OCI-LY3 (cell line): ENCODE measurements around the gene AP1G1.

ENCODE experiments used
- H2AFZ ChIP-seq: fragments of 200-600, 300-600 bp; shearing (Covaris generic); 2 replicates; pipeline ENCODE4 v1.6.0; 2014; ENCODE audit warnings: antibody characterized with exemption, low read depth, low read length
- H3K27ac ChIP-seq: fragments of 200-600, 300-600 bp; sonication (generic); 2 replicates; pipeline ENCODE4 v1.5.1; 2014; ENCODE audit warnings: mild to moderate bottlenecking, low read length, moderate library complexity, mixed read lengths
- H3K27me3 ChIP-seq: fragments of 200-600, 300-600 bp; sonication (generic); 2 replicates; pipeline ENCODE4 v1.6.1; 2014; ENCODE audit warnings: low read depth, low read length, mixed read lengths
- H3K36me3 ChIP-seq: fragments of 200-600, 300-600 bp; sonication (generic); replicated peaks from 2 replicates; pipeline ENCODE3; 2014; ENCODE audit warnings: low read depth, low read length, mixed read lengths
- H3K4me1 ChIP-seq: fragments of 300-600, 200-600 bp; sonication (generic); 2 replicates; pipeline ENCODE4 v1.6.1; 2014; ENCODE audit warnings: low read length, mixed read lengths
- H3K4me2 ChIP-seq: fragments of 200-600, 300-600 bp; sonication (generic); 2 replicates; pipeline ENCODE4 v1.6.1; 2014; ENCODE audit warnings: low read length, mixed read lengths
- H3K4me3 ChIP-seq: fragments of 300-600, 200-600 bp; sonication (generic); 2 replicates; pipeline ENCODE4 v1.5.1; 2014; ENCODE audit warnings: antibody characterized with exemption, mild to moderate bottlenecking, low read length, moderate library complexity
- H3K79me2 ChIP-seq: fragments of 300-600, 200-600 bp; shearing (Covaris generic); 2 replicates; pipeline ENCODE4 v1.6.1; 2014; ENCODE audit warnings: mild to moderate bottlenecking, low read length, mixed read lengths
- H3K9ac ChIP-seq: fragments of 300-600, 200-600 bp; shearing (Covaris generic); 2 replicates; pipeline ENCODE4 v1.6.0; 2014; ENCODE audit warnings: mild to moderate bottlenecking, low read length, moderate library complexity
- H3K9me3 ChIP-seq: fragments of 200-600, 300-600 bp; shearing (Covaris generic); 2 replicates; pipeline ENCODE4 v1.6.1; 2014; ENCODE audit warnings: low read length, mixed read lengths; ENCODE audit not compliant: insufficient read depth
- H4K20me1 ChIP-seq: fragments of 200-600, 300-600 bp; sonication (generic); 2 replicates; pipeline ENCODE4 v1.6.1; 2016; ENCODE audit warnings: low read length, mixed read lengths; ENCODE audit not compliant: insufficient read depth
- EZH2phosphoT487 ChIP-seq: fragments of 200-600 bp; shearing (Covaris generic); IDR thresholded peaks from 2 replicates; pipeline ENCODE4 v1.6.1; 2018; ENCODE audit warnings: antibody characterized with exemption, mixed run types, low read depth
- TF ChIP-seq, protein P1 (sequence below): fragments of 200-600, 300-600 bp; sonication (generic); IDR thresholded peaks from 2 replicates; pipeline ENCODE4 v1.5.1; 2014; ENCODE audit warnings: antibody characterized with exemption, low read length, low read depth

Gene AP1G1

DNA sequence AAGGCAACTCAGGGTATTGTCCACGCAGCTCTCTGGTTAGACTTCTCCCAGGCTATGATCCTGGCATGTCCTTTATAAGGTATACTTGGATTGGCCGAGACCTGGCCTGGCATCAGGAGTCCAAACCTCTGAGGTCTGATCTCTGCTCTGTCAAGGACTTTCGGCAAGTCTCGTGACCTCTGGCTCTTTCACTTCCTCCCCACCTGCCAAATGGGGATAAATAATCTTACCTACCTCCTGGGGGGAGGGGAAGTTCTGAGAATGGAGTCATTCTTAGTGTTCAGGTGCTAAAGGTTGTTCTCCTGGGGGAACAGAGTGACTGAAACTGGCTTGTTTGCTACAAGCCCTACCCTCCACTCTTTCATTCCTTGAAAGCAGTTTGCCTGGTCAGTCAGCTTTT, 44.8 kb upstream of the AP1G1 start:
- peaks cover 38% of the 10 kb centered on the region for H3K4me1 ChIP-seq
- peaks cover 56% of the 10 kb centered on the region for H3K36me3 ChIP-seq
- H2AFZ ChIP-seq: no peak overlapping the region
- peaks cover 46% of the 10 kb centered on the region for H3K79me2 ChIP-seq
- no peak for TF ChIP-seq EZH2phosphoT487
- TF ChIP-seq, protein P1, sequence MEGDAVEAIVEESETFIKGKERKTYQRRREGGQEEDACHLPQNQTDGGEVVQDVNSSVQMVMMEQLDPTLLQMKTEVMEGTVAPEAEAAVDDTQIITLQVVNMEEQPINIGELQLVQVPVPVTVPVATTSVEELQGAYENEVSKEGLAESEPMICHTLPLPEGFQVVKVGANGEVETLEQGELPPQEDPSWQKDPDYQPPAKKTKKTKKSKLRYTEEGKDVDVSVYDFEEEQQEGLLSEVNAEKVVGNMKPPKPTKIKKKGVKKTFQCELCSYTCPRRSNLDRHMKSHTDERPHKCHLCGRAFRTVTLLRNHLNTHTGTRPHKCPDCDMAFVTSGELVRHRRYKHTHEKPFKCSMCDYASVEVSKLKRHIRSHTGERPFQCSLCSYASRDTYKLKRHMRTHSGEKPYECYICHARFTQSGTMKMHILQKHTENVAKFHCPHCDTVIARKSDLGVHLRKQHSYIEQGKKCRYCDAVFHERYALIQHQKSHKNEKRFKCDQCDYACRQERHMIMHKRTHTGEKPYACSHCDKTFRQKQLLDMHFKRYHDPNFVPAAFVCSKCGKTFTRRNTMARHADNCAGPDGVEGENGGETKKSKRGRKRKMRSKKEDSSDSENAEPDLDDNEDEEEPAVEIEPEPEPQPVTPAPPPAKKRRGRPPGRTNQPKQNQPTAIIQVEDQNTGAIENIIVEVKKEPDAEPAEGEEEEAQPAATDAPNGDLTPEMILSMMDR: no peak
- no peaks in the 10 kb centered on the region for H3K27me3 ChIP-seq
- H3K27ac ChIP-seq: peak overlapping the region; percentile 88
- peak overlapping the region; percentile 66 for H3K9ac ChIP-seq
- no peaks in the 10 kb centered on the region for H3K9me3 ChIP-seq
- peaks cover 40% of the 10 kb centered on the region for H4K20me1 ChIP-seq
- peak overlapping the region; percentile 74 for H3K4me3 ChIP-seq
- peak overlapping the region; percentile 99 for H3K4me2 ChIP-seq

DNA sequence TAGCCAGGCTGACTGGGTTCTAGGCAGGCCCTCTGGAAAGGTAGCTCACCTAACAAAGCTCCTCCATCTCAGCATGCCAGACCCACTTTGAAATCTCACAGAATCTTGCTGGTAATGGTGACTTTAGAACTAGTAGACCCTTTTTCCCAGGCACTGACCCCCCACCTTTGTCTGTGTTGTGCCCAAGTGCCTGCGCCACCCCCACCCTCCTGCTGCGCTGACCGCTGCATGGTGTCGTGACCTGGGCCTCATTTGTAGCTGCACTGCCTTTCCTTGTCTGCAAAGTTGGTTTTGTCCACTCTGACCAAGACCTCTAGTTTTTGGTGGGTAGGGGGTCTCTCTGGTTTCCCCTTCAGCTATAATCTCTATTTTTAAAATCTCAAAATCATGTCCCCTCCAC, 43.9 kb upstream of the AP1G1 start:
- H3K9ac ChIP-seq: peak overlapping the region; percentile 66
- peaks cover 51% of the 10 kb centered on the region for H3K79me2 ChIP-seq
- peak overlapping the region; percentile 74 for H3K4me3 ChIP-seq
- no peaks in the 10 kb centered on the region for H3K27me3 ChIP-seq
- H3K4me1 ChIP-seq: peaks cover 38% of the 10 kb centered on the region
- H3K27ac ChIP-seq: peak overlapping the region; percentile 88
- peaks cover 56% of the 10 kb centered on the region for H3K36me3 ChIP-seq
- peaks cover 41% of the 10 kb centered on the region for H4K20me1 ChIP-seq
- no peaks in the 10 kb centered on the region for H3K9me3 ChIP-seq
- peak overlapping the region; percentile 99 for H3K4me2 ChIP-seq
- no peak overlapping the region for H2AFZ ChIP-seq
- TF ChIP-seq EZH2phosphoT487: no peak
- TF ChIP-seq, protein P1: no peak

DNA sequence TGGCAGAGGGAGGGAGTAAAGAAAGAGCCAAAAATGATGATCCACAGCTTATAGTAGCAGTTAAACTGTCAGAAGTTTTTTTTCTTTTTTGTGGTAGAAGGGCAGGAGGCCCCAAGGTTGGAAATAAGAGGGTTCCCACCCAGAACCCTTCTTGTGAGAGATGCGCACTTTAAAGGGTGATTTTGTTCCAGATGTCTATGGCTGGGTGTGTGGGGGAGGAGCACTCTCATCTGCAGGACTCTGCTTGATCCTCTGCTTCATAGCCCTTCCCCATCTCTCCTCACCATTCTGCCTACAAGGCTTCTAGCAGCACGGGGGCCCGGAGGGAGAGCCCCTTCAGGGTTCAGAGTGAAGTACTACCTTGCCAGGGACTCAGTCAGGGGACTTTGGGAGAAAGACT, 43.5 kb upstream of the AP1G1 start:
- peak overlapping the region; percentile 99 for H3K4me2 ChIP-seq
- peaks cover 51% of the 10 kb centered on the region for H3K79me2 ChIP-seq

DNA sequence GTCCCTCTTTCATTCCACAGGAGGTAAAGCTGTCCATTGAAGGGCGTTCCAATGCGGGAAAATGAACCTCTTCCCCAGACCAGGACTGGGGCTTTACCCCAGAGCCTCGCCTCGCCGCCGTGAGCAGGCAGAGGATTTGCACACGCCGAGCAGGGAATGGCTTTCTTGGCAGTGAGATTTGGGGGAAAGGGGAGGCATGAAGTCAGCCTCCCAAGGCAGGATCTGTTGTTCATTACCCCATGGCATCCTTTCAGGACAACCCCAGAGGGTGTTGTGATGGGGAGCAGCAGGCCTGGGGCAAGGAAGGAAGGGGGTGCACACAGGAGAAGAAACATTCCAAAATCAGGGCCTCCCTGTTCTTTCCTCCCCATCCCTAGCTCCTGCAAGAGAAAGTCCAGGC, 43.1 kb upstream of the AP1G1 start:
- Histone ChIP-seq H3K36me3 (peaks cover 53% of the 10 kb centered on the region), H4K20me1 (peaks cover 43% of the 10 kb centered on the region), H3K79me2 (peaks cover 56% of the 10 kb centered on the region)

More for the DNA sequence above, 43.5 kb upstream of the AP1G1 start:
- peak overlapping the region; percentile 74 for H3K4me3 ChIP-seq
- peaks cover 41% of the 10 kb centered on the region for H4K20me1 ChIP-seq
- no peaks in the 10 kb centered on the region for H3K9me3 ChIP-seq
- H3K27ac ChIP-seq: peak overlapping the region; percentile 88
- TF ChIP-seq, protein P1: no peak
- no peak for TF ChIP-seq EZH2phosphoT487
- no peaks in the 10 kb centered on the region for H3K27me3 ChIP-seq
- H3K4me1 ChIP-seq: peaks cover 42% of the 10 kb centered on the region
- peaks cover 53% of the 10 kb centered on the region for H3K36me3 ChIP-seq
- peak overlapping the region; percentile 66 for H3K9ac ChIP-seq
- no peak overlapping the region for H2AFZ ChIP-seq

More for the DNA sequence above, 43.1 kb upstream of the AP1G1 start:
- Histone ChIP-seq H3K4me2 (peak overlapping the region; percentile 99), H3K27ac (peak overlapping the region; percentile 88), H3K9me3 (no peaks in the 10 kb centered on the region), H2AFZ (no peak overlapping the region), H3K4me3 (peak overlapping the region; percentile 74; the same call in 1 of the 2 replicates), H3K4me1 (peaks cover 46% of the 10 kb centered on the region), H3K27me3 (no peaks in the 10 kb centered on the region), H3K9ac (peak overlapping the region; percentile 66)
- TF ChIP-seq, protein P1: no peak
- no peak for TF ChIP-seq EZH2phosphoT487
